Glutamatergic neuron (in vitro differentiated cells): ENCODE results near the gene THEM5. TPM values are rescaled to one million over a fixed set of nuclear protein-coding genes. Genes with fewer than 3 reads are reported as not detected.
A peak's percentile ranks its signal among the peaks of the same experiment; 100 is the strongest.

Experiments used
- DNase-seq: peaks from one replicate; pipeline ENCODE4 v3.0.0; 2022
- H3K27ac Mint-ChIP-seq: one replicate; pipeline ENCODE4 v1.8.0; 2020; ENCODE audit warnings: mild to moderate bottlenecking, mixed read lengths, inconsistent platforms; ENCODE audit not compliant: unreplicated experiment
- H3K27me3 Mint-ChIP-seq: one replicate; pipeline ENCODE4 v1.8.0; 2020; ENCODE audit warnings: mild to moderate bottlenecking, moderate library complexity, mixed read lengths, inconsistent platforms; ENCODE audit not compliant: unreplicated experiment
- H3K36me3 Mint-ChIP-seq: one replicate; pipeline ENCODE4 v1.8.0; 2020; ENCODE audit warnings: mild to moderate bottlenecking, mixed read lengths, inconsistent platforms; ENCODE audit not compliant: unreplicated experiment
- H3K4me1 Mint-ChIP-seq: one replicate; pipeline ENCODE4 v1.8.0; 2020; ENCODE audit warnings: mild to moderate bottlenecking, low read depth, mixed read lengths, inconsistent platforms; ENCODE audit not compliant: unreplicated experiment
- H3K4me3 Mint-ChIP-seq: one replicate; pipeline ENCODE4 v1.8.0; 2020; ENCODE audit warnings: mild to moderate bottlenecking, mixed read lengths, inconsistent platforms; ENCODE audit not compliant: unreplicated experiment
- H3K9me3 Mint-ChIP-seq: one replicate; pipeline ENCODE4 v1.8.0; 2020; ENCODE audit warnings: mild to moderate bottlenecking, moderate library complexity, mixed read lengths, inconsistent platforms; ENCODE audit not compliant: unreplicated experiment
- CTCF ChIP-seq: fragments of 200-600 bp; sonication (generic); IDR thresholded peaks from one replicate; pipeline ENCODE4 v1.5.0; 2021; ENCODE audit not compliant: partially characterized antibody, unreplicated experiment
- total RNA-seq: library from RNA; stranded (reverse); fragmentation: NEBNext Ultra II Directional; extraction: Animal tissue kit (Norgen Biotek cat#: 25700); gene quantifications from one replicate; pipeline ENCODE4 v1.2.1, GENCODE V29; 2021; ENCODE audit not compliant: unreplicated experiment

The THEM5 gene
- total RNA-seq, 1 donor from 2014 or later, result not detected

DNA sequence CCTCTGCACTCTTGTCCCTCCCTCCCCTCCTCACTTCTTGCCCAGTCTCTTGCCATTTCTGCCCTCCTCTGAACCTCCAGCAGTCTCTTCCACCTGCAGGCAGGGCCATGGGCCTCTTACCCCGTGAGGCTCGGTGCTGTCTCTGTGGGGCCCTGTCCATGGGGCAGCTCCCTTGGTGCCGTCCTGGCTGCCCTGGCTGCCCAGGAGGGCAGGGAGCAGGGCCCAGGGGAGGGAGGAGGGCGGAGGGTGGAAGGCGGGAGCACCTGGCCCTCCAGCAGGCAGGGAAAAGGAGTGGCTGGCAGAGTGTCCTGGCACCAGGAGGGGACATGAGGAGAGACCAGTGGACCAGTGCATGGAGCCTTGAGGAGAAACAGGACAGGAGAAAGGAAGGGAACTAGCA is 21.9 kb downstream of the THEM5 start, which contains the start of gene RORC:
Gene RORC, minus strand, starts transcription at position 198 of the 400 bp plus-strand sequence. Its CDS starts 38 bp downstream, at position 160.
- H3K9me3 Mint-ChIP-seq, result peaks cover 6% of the 10 kb centered on the region
- H3K27ac Mint-ChIP-seq, result no peak within 1 kb of the TSS
- peaks cover 15% of the 10 kb centered on the region for H3K27me3 Mint-ChIP-seq
- peaks cover 10% of the 10 kb centered on the region for H3K4me1 Mint-ChIP-seq
- no peak for DNase-seq
- no peak within 1 kb of the TSS for H3K4me3 Mint-ChIP-seq
- no peak for TF ChIP-seq CTCF
- H3K36me3 Mint-ChIP-seq, result no peaks in the 10 kb centered on the region

DNA sequence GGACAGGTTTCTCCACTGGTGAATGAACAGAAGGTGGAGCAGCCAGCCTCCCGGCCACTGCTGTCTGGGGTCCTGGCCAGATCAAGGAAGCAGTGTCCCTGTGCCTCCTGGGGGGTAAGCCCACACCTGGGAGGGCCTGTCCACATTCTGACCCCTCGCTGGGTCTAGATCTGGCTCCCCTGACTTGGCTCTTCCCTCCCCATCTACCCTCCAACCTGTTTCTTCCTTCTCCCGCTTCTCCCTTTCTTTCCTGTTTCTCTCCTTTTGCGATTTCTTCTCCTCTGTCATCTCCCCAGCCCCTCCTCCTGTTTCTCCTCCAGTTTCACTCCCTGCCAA is 22.3 kb downstream of the THEM5 start:
- Mint-ChIP-seq H3K9me3 (peaks cover 3% of the 10 kb centered on the region), H3K36me3 (no peaks in the 10 kb centered on the region), H3K27ac (no peak overlapping the region), H3K27me3 (peaks cover 12% of the 10 kb centered on the region), H3K4me3 (no peak overlapping the region), H3K4me1 (peaks cover 7% of the 10 kb centered on the region)
- no peak for DNase-seq
- TF ChIP-seq CTCF, result no peak

GRCh38 chr1:151830055-151830454 is 23.5 kb downstream of the THEM5 start:
- DNase-seq, result no peak
- no peak overlapping the region for H3K27ac Mint-ChIP-seq
- peaks cover 3% of the 10 kb centered on the region for H3K9me3 Mint-ChIP-seq
- H3K4me1 Mint-ChIP-seq, result peaks cover 7% of the 10 kb centered on the region
- H3K4me3 Mint-ChIP-seq, result no peak overlapping the region
- H3K36me3 Mint-ChIP-seq, result no peaks in the 10 kb centered on the region
- H3K27me3 Mint-ChIP-seq, result peaks cover 13% of the 10 kb centered on the region
- no peak for TF ChIP-seq CTCF

- Mint-ChIP-seq H3K4me1 (peaks cover 7% of the 10 kb centered on the region), H3K4me3 (no peak overlapping the region), H3K36me3 (no peaks in the 10 kb centered on the region), H3K9me3 (peaks cover 3% of the 10 kb centered on the region), H3K27me3 (peaks cover 16% of the 10 kb centered on the region), H3K27ac (peak overlapping the region; percentile 13)
- DNase-seq, result no peak
- TF ChIP-seq CTCF, result no peak
These were observed 24.0 kb downstream of the THEM5 start for GRCh38 chr1:151829352-151830046.

DNA sequence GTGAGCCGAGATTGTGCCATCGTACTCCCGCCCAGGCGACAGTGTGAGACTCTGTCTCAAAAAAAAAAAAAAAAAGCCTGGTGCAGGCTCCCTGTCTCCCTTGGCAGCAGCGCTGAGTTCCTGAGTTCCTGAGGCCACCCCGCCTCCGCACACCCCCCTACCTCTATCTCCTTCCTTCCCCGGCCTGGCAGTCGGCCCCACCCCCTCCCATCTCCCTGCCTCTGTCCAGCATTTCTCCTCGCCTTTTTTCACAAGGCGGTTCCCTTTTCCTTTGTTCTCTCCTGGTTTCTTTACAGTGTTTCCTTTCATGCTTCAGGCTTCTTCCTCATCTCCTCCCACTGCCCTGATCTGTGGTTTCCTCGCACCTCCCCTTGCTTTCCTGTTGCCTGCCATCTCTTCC is 24.6 kb downstream of the THEM5 start:
- Mint-ChIP-seq H3K27ac (peak overlapping the region; percentile 13), H3K9me3 (peaks cover 3% of the 10 kb centered on the region), H3K4me1 (peaks cover 7% of the 10 kb centered on the region), H3K27me3 (peaks cover 17% of the 10 kb centered on the region), H3K36me3 (no peaks in the 10 kb centered on the region), H3K4me3 (no peak overlapping the region)
- no peak for DNase-seq
- no peak for TF ChIP-seq CTCF
